CD8-positive, alpha-beta memory T cell (primary cell): ENCODE measurements around the gene PXK. TPM values are rescaled to one million over a fixed set of nuclear protein-coding genes. Genes with fewer than 3 reads are reported as not detected.
"Not testable (repeated sequence)": the region's sequence is repeated elsewhere in the genome, so short reads cannot be mapped to it uniquely, and the experiment has no call there.

Source experiments
- CTCF ChIA-PET: fragments of 350-600 bp; sonication (Branson Sonifier 250); formaldehyde crosslinking; loops from one replicate; lab custom pipeline; 2021; ENCODE audit warnings: antibody characterized with exemption; lab: Charles Lee
- POLR2A ChIA-PET: fragments of 350-600 bp; sonication (Branson Sonifier 250); formaldehyde crosslinking; loops from one replicate; lab custom pipeline; 2021; ENCODE audit warnings: antibody characterized with exemption; lab: Charles Lee
- DNase-seq, 5 donors: peaks; one replicate each; pipeline versions ENCODE4 v3.0.0 to v3.0.0-alpha.2; 2020 to 2022; ENCODE audit warnings: mixed read lengths in 1 of 5
- H3K27ac ChIP-seq: one replicate; pipeline ENCODE4 v1.7.0; 2013; ENCODE audit warnings: low read depth, mild to moderate bottlenecking, low read length, moderate library complexity
- H3K27me3 ChIP-seq: 2 replicates; pipeline ENCODE4 v1.7.0; 2013; ENCODE audit warnings: low read length, mild to moderate bottlenecking; ENCODE audit not compliant: insufficient read depth, poor library complexity, severe bottlenecking
- H3K36me3 ChIP-seq: 2 replicates; pipeline ENCODE4 v1.7.0; 2013; ENCODE audit warnings: mild to moderate bottlenecking, low read length, moderate library complexity; ENCODE audit not compliant: insufficient read depth
- H3K4me1 ChIP-seq: 2 replicates; pipeline ENCODE4 v1.7.0; 2013; ENCODE audit warnings: mild to moderate bottlenecking, low read length, moderate library complexity; ENCODE audit not compliant: insufficient read depth
- H3K4me3 ChIP-seq: 2 replicates; pipeline ENCODE4 v1.7.0; 2013; ENCODE audit warnings: mild to moderate bottlenecking, low read length
- H3K9me3 ChIP-seq: 2 replicates; pipeline ENCODE4 v1.7.0; 2013; ENCODE audit warnings: mild to moderate bottlenecking, low read length
- H3K27ac Mint-ChIP-seq, 8 donors: one replicate each; pipeline ENCODE4 v1.8.0; 2020 to 2021; ENCODE audit warnings: mixed read lengths in 8 of 8, mild to moderate bottlenecking in 6 of 8, inconsistent platforms in 3 of 8, moderate library complexity in 3 of 8
- H3K27me3 Mint-ChIP-seq, 2 donors: one replicate each; pipeline ENCODE4 v1.8.0; 2020 to 2021; ENCODE audit warnings: mixed read lengths in 2 of 2, mild to moderate bottlenecking in 1 of 2, moderate library complexity in 1 of 2
- H3K36me3 Mint-ChIP-seq, 3 donors: one replicate each; pipeline ENCODE4 v1.8.0; 2020 to 2021; ENCODE audit warnings: mixed read lengths in 3 of 3, inconsistent platforms in 1 of 3, mild to moderate bottlenecking in 1 of 3
- H3K4me1 Mint-ChIP-seq, 3 donors: one replicate each; pipeline ENCODE4 v1.8.0; 2020 to 2021; ENCODE audit warnings: mixed read lengths in 3 of 3, inconsistent platforms in 1 of 3, mild to moderate bottlenecking in 1 of 3
- H3K4me3 Mint-ChIP-seq, 7 donors: one replicate each; pipeline ENCODE4 v1.8.0; 2020 to 2021; ENCODE audit warnings: mixed read lengths in 7 of 7, mild to moderate bottlenecking in 6 of 7, moderate library complexity in 4 of 7, inconsistent platforms in 2 of 7
- H3K9me3 Mint-ChIP-seq, 5 donors: one replicate each; pipeline ENCODE4 v1.8.0; 2020 to 2022; ENCODE audit warnings: mixed read lengths in 5 of 5, mild to moderate bottlenecking in 3 of 5, moderate library complexity in 2 of 5, inconsistent platforms in 1 of 5
- polyA plus RNA-seq: library from polyadenylated mRNA; unstranded; fragments of 300-500 nt; fragmentation: Illumina TruSeq; gene quantifications from one replicate; pipeline ENCODE4 v1.2.3, GENCODE V29; 2021
- total RNA-seq, 2 experiments: library from RNA; stranded (reverse); gene quantifications; one replicate each; pipeline ENCODE4 v1.2.3, GENCODE V29; 2021

PXK gene
- total RNA-seq (10 to 100 TPM; 24.8 to 27.2 TPM), polyA plus RNA-seq (27.8 TPM)

- H3K27ac ChIP-seq, result peak within 1 kb of the TSS; percentile 3
- no peaks in the 10 kb centered on the region for H3K9me3 Mint-ChIP-seq
- H3K27me3 ChIP-seq, result no peaks in the 10 kb centered on the region
- H3K4me1 ChIP-seq, result peaks cover 16% of the 10 kb centered on the region
- peaks cover 34 to 50% (median 45%) of the 10 kb centered on the region in 3 donors for H3K4me1 Mint-ChIP-seq
- peak within 1 kb of the TSS; percentile 55 to 97 (median 95) for H3K27ac Mint-ChIP-seq
- peak within 1 kb of the TSS; percentile 77 for H3K4me3 ChIP-seq
- peaks cover 0 to 5% (median 0%) of the 10 kb centered on the region in 3 donors for H3K36me3 Mint-ChIP-seq
- POLR2A ChIA-PET, result interaction anchor here (0.6 to 2.3 kb wide), 4 partner anchors 26 to 1777 kb away, joined by 3 to 9 read pairs (median 3); partner anchors contain the start of genes HTD2 and KCTD6
- H3K27me3 Mint-ChIP-seq, result no peaks in the 10 kb centered on the region
- no peaks in the 10 kb centered on the region for H3K36me3 ChIP-seq
- CTCF ChIA-PET, result interaction anchor here (0.9 to 3.2 kb wide), 12 partner anchors 18 to 194 kb away, joined by 3 to 31 read pairs (median 4); partner anchors contain the start of genes HTD2, KCTD6, PDHB and RPP14
- H3K4me3 Mint-ChIP-seq, result peak within 1 kb of the TSS; percentile 95 to 100 (median 100)
- no peaks in the 10 kb centered on the region for H3K9me3 ChIP-seq
- peak; percentile 68 to 82 (median 80) for DNase-seq
Measured at GRCh38 chr3:58332575-58333188, at the start of gene PXK. TSS of gene PXK (plus strand) at chr3:58332892. CDS start at chr3:58332989, 97 bp downstream.

DNA sequence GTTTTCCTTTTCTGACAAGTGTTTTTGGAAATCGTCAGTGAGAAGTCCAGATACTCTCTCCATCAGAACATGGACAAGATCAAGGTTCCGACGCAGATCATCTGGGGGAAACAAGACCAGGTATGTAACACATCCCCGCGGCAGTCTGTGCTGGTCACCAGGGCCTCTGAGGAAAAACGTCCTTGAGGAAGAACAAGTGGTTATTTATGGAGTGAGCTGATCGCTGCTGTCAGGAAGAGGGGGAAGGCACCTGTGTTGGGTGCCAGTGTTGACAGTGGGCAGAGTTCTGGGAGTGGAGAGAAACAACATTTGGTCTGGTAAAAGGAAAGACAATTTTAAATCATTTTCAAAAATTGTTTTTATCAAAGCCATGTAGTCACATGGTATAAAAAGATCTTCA, 47.4 kb upstream of the PXK start:
- no peaks in the 10 kb centered on the region for H3K4me1 ChIP-seq

GRCh38 chr3:58287354-58287753, 45.3 kb upstream of the PXK start:
- DNase-seq, result no peak
- Mint-ChIP-seq H3K36me3 (peaks cover 11 to 38% (median 18%) of the 10 kb centered on the region in 3 donors), H3K27ac (no peak overlapping the region), H3K4me3 (no peak overlapping the region), H3K9me3 (no peaks in the 10 kb centered on the region), H3K4me1 (no peaks in the 10 kb centered on the region), H3K27me3 (no peaks in the 10 kb centered on the region)
- H3K9me3 ChIP-seq, result no peaks in the 10 kb centered on the region
- H3K27me3 ChIP-seq, result no peaks in the 10 kb centered on the region
- H3K4me3 ChIP-seq, result no peak overlapping the region
- no peaks in the 10 kb centered on the region for H3K4me1 ChIP-seq
- POLR2A ChIA-PET, result no interaction called here
- no peaks in the 10 kb centered on the region for H3K36me3 ChIP-seq
- no peak overlapping the region for H3K27ac ChIP-seq
- CTCF ChIA-PET, result no interaction called here

More for the DNA sequence above, 47.4 kb upstream of the PXK start:
- Histone ChIP-seq H3K27me3 (no peaks in the 10 kb centered on the region), H3K9me3 (no peaks in the 10 kb centered on the region), H3K4me3 (no peak overlapping the region), H3K27ac (no peak overlapping the region), H3K36me3 (no peaks in the 10 kb centered on the region)
- H3K4me3 Mint-ChIP-seq, result no peak overlapping the region
- no peak for DNase-seq
- H3K4me1 Mint-ChIP-seq, result no peaks in the 10 kb centered on the region
- no peaks in the 10 kb centered on the region for H3K27me3 Mint-ChIP-seq
- CTCF ChIA-PET, result no interaction called here
- H3K36me3 Mint-ChIP-seq, result peaks cover 12 to 48% (median 13%) of the 10 kb centered on the region in 3 donors
- H3K27ac Mint-ChIP-seq, result peak overlapping the region in 1 of 8 donors; percentile 22
- H3K9me3 Mint-ChIP-seq, result no peaks in the 10 kb centered on the region
- POLR2A ChIA-PET, result no interaction called here

- Mint-ChIP-seq H3K27me3 (no peaks in the 10 kb centered on the region), H3K4me1 (no peaks in the 10 kb centered on the region), H3K9me3 (no peaks in the 10 kb centered on the region), H3K27ac (peak overlapping the region in 1 of 8 donors; percentile 11), H3K4me3 (no peak overlapping the region), H3K36me3 (peaks cover 11 to 35% (median 18%) of the 10 kb centered on the region in 3 donors)
- no peaks in the 10 kb centered on the region for H3K9me3 ChIP-seq
- no peak for DNase-seq
- no peaks in the 10 kb centered on the region for H3K27me3 ChIP-seq
- H3K27ac ChIP-seq, result no peak overlapping the region
- ChIA-PET CTCF (interaction anchor here (0.9 kb wide), 1 partner anchor 18 kb away, joined by 3 read pairs; no protein-coding TSS in a partner anchor), POLR2A (interaction anchor here (0.5 kb wide), 1 partner anchor 17 kb away, joined by 3 read pairs; no protein-coding TSS in a partner anchor)
- no peaks in the 10 kb centered on the region for H3K36me3 ChIP-seq
- no peak overlapping the region for H3K4me3 ChIP-seq
- no peaks in the 10 kb centered on the region for H3K4me1 ChIP-seq
Measured at GRCh38 chr3:58288011-58288728, 44.5 kb upstream of the PXK start.

DNA sequence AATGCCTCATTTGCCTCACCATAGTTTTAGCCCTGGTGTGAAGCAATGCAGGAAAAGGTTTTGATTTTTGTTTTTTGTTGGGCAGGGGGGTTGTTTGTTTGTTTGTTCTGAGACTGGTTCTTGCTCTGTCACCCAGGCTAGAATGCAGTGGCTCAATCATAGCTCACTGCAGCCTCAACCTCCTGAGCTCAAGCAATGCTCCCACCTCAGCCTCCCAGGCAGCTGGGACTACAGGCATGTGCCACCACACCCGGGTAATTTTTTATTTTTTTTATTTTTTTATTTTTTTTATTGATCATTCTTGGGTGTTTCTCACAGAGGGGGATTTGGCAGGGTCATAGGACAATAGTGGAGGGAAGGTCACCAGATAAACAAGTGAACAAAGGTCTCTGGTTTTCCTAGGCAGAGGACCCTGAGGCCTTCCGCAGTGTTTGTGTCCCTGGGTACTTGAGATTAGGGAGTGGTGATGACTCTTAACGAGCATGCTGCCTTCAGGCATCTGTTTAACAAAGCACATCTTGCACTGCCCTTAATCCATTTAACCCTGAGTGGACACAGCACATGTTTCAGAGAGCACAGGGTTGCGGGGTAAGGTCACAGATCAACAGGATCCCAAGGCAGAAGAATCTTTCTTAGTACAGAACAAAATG, 43.6 kb upstream of the PXK start:
- CTCF ChIA-PET, H3K27me3 Mint-ChIP-seq, H3K4me1 Mint-ChIP-seq, H3K27ac Mint-ChIP-seq, H3K27ac ChIP-seq, H3K9me3 Mint-ChIP-seq, H3K9me3 ChIP-seq, DNase-seq, H3K27me3 ChIP-seq, H3K4me3 Mint-ChIP-seq, H3K36me3 ChIP-seq, POLR2A ChIA-PET, H3K4me1 ChIP-seq, H3K4me3 ChIP-seq: not testable (repeated sequence)
- peaks cover 7 to 33% (median 22%) of the 10 kb centered on the region in 3 donors for H3K36me3 Mint-ChIP-seq

- not testable (repeated sequence) for DNase-seq
Measured at GRCh38 chr3:58290446-58290845, 42.2 kb upstream of the PXK start.

DNA sequence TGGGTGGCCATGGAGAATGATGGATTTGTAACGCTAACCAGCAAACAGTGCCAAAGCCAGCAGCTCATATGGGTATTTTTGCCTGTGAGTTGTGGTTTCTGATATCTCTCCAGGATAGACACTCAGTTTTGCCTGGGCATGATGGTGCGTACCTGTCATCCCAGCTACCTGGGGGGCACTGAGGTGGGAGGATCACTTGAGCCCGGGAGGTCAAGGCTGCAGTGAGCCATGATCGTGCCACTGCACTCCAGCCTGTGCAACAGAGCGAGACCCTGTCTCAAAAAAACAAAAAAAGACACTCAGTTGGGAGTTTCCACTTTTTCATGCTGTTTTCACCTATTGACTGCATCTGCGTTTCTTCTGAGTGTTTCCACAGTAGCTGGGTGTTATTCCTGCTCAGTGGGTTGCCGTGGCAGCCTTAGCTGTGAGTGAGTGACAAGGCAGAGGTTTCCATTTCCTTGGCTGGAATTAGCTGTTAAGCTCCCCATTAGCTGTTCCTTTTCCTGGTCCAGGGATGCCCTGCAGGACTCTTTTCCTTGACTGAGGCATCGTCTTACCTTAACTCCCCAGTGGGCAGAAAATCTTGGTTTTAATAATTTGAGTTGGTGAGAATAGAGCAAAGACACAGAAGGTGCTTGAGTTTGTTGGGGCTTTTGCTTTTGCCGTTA, 40.9 kb upstream of the PXK start:
- Mint-ChIP-seq H3K27ac (no peak overlapping the region), H3K9me3 (peaks cover 0 to 4% (median 0%) of the 10 kb centered on the region in 5 donors), H3K4me1 (no peaks in the 10 kb centered on the region), H3K4me3 (no peak overlapping the region), H3K27me3 (no peaks in the 10 kb centered on the region), H3K36me3 (peaks cover 2 to 18% (median 16%) of the 10 kb centered on the region in 3 donors)
- no peaks in the 10 kb centered on the region for H3K27me3 ChIP-seq
- H3K27ac ChIP-seq, result no peak overlapping the region
- no peak for DNase-seq
- POLR2A ChIA-PET, result no interaction called here
- CTCF ChIA-PET, result interaction anchor here (2.7 kb wide), 1 partner anchor 15 kb away, joined by 14 read pairs; the partner anchor contains the start of genes HTD2 and RPP14
- no peaks in the 10 kb centered on the region for H3K4me1 ChIP-seq
- H3K36me3 ChIP-seq, result no peaks in the 10 kb centered on the region
- H3K4me3 ChIP-seq, result no peak overlapping the region
- no peaks in the 10 kb centered on the region for H3K9me3 ChIP-seq

More at GRCh38 chr3:58290446-58290845, 42.2 kb upstream of the PXK start:
- Mint-ChIP-seq H3K36me3 (peaks cover 2 to 24% (median 20%) of the 10 kb centered on the region in 3 donors), H3K27ac (peak overlapping the region in 1 of 8 donors; percentile 76)
- H3K4me1 Mint-ChIP-seq, POLR2A ChIA-PET, H3K4me3 Mint-ChIP-seq, H3K27me3 ChIP-seq, CTCF ChIA-PET, H3K9me3 Mint-ChIP-seq, H3K9me3 ChIP-seq, H3K36me3 ChIP-seq, H3K27me3 Mint-ChIP-seq, H3K4me3 ChIP-seq, H3K4me1 ChIP-seq, H3K27ac ChIP-seq: not testable (repeated sequence)
